GM12864 (cell line): ENCODE data around the gene TRIO.

Source experiments
- DNase-seq: peaks from one replicate; pipeline ENCODE4 v3.0.0-alpha.2; 2011; ENCODE audit warnings: low read depth
- H3K4me3 ChIP-seq: 2 replicates; pipeline ENCODE4 v1.5.1; 2011; ENCODE audit warnings: mild to moderate bottlenecking, low read depth, low read length, control low read depth
- CTCF ChIP-seq: IDR thresholded peaks from 2 replicates; pipeline ENCODE4 v1.5.1; 2011; ENCODE audit warnings: low read depth, mild to moderate bottlenecking, moderate library complexity, low read length, control low read depth, inconsistent platforms; ENCODE audit errors: missing control alignments

Gene TRIO

GRCh38 chr5:14107536-14107935, 35.6 kb upstream of the TRIO start:
- peak overlapping the region; percentile 49; the same call in 1 of the 2 replicates for H3K4me3 ChIP-seq
- no peak for DNase-seq
- TF ChIP-seq CTCF = no peak

GRCh38 chr5:14108170-14108996, 34.8 kb upstream of the TRIO start:
- DNase-seq = peak; percentile 78
- H3K4me3 ChIP-seq = peak overlapping the region; percentile 49
- peak; percentile 80 for TF ChIP-seq CTCF

- DNase-seq = peak; percentile 66
- TF ChIP-seq CTCF = no peak
- H3K4me3 ChIP-seq = no peak overlapping the region; the same call in 1 of the 2 replicates
Measured at GRCh38 chr5:14109041-14109747, 33.9 kb upstream of the TRIO start.

GRCh38 chr5:14109771-14110170, 33.4 kb upstream of the TRIO start:
- no peak for TF ChIP-seq CTCF
- DNase-seq = no peak
- H3K4me3 ChIP-seq = no peak overlapping the region

GRCh38 chr5:14110196-14110595, 32.9 kb upstream of the TRIO start:
- no peak for TF ChIP-seq CTCF
- no peak for DNase-seq
- no peak overlapping the region for H3K4me3 ChIP-seq

- no peak for TF ChIP-seq CTCF
- no peak overlapping the region for H3K4me3 ChIP-seq
- no peak for DNase-seq
Measured at GRCh38 chr5:14110680-14111079, 32.5 kb upstream of the TRIO start.
